Testis (tissue), 2 donors: ENCODE results near the gene SLC2A9.

ENCODE experiments used
- POLR2A ChIP-seq: fragments of 450-650 bp; IDR thresholded peaks from one replicate; pipeline ENCODE4 v1.6.1; 2017; ENCODE audit warnings: antibody characterized with exemption, mild to moderate bottlenecking, moderate library complexity
- TF ChIP-seq, protein P1 (sequence below), 3 experiments: fragments of 450-650 bp in 2 of 3; fragments of 200-600 bp in 1 of 3; sonication (generic) in 1 of 3; IDR thresholded peaks; one replicate each; pipeline ENCODE4 v1.5.1; 2016 to 2019; ENCODE audit warnings: antibody characterized with exemption in 3 of 3, mild to moderate bottlenecking in 2 of 3, moderate library complexity in 1 of 3

- no peak for TF ChIP-seq POLR2A
- TF ChIP-seq, protein P1, sequence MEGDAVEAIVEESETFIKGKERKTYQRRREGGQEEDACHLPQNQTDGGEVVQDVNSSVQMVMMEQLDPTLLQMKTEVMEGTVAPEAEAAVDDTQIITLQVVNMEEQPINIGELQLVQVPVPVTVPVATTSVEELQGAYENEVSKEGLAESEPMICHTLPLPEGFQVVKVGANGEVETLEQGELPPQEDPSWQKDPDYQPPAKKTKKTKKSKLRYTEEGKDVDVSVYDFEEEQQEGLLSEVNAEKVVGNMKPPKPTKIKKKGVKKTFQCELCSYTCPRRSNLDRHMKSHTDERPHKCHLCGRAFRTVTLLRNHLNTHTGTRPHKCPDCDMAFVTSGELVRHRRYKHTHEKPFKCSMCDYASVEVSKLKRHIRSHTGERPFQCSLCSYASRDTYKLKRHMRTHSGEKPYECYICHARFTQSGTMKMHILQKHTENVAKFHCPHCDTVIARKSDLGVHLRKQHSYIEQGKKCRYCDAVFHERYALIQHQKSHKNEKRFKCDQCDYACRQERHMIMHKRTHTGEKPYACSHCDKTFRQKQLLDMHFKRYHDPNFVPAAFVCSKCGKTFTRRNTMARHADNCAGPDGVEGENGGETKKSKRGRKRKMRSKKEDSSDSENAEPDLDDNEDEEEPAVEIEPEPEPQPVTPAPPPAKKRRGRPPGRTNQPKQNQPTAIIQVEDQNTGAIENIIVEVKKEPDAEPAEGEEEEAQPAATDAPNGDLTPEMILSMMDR (IDR thresholded peaks at IDR 0.05), result no peak
Measured at GRCh38 chr4:9792381-9792780, 228.9 kb downstream of the SLC2A9 start.
